ENCODE data around the gene PBLD.
A peak's percentile ranks its signal among the peaks of the same experiment; 100 is the strongest.
"Not testable (repeated sequence)": the region's sequence is repeated elsewhere in the genome, so short reads cannot be mapped to it uniquely, and the experiment has no call there.

Gene PBLD

DNA sequence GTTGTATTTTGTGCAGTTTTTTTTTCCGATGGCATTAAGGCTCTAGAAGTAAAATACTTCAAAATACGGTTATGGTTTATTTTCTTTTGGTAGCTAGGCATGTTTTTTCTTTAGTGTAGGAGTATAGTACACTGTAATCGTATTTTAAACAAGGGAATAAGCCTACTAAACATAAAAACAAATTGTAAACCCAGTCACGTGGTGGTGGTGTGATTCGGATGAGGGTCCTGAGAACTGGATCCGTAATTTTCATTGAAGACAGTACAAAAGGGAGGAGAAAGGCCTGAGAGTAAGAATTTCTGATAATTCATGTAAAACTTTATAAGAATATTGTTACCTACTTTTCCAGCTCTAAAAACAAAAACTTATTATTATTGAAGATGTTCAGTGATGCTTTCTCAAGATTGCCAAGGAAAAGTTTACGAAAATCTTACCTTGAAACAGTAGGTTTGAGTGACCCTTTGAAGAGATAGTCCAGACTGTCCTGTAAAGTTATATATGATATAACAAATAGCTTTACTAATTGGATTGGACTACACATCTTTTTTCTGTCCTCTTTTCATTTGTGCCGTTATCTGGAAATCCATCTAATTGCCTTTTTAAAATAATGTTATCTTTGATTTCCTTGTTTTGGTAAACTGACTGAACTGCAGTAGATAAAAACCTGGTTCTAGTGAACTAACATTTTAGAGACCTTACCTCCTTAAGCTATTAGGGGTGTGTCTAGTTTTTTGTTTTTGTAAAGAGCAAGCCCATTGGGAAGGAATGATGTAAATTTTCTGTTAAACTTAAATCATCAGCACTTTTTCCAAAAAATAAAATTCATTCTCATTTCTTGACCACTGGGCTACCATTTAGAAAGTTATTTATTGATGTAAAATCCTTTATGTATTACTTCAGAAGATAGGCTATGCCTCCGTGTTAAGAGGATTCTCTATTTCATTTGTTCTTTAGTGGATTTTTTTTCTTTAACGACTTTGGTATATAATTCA is 1.0 kb upstream of the PBLD start:
- Histone ChIP-seq H3K27ac (peak overlapping the region; percentile 98 to 100 (median 99); a peak in 21 of 22 replicates), H3K4me1 (peaks cover 43 to 63% (median 51%) of the 10 kb centered on the region in 10 experiments), H3K9me3 (replicated peaks in 1 of 11) (peaks cover 0 to 8% (median 0%) of the 10 kb centered on the region in 11 experiments; a peak in 3 of 22 replicates), H3K4me2 (peak overlapping the region; percentile 83 to 99 (median 92)), H4K20me1 (peaks cover 59 to 63% (median 61%) of the 10 kb centered on the region in 11 experiments), H3K9ac (peak overlapping the region; percentile 97 to 100 (median 99)), H3K27me3 (no peaks in the 10 kb centered on the region), H3K36me3 (peaks cover 29 to 52% (median 37%) of the 10 kb centered on the region in 11 experiments), H3K4me3 (peak overlapping the region; percentile 65 to 95 (median 89))
- TF ChIP-seq Cebpa-rat (IDR thresholded peaks at IDR 0.05), result no peak

DNA sequence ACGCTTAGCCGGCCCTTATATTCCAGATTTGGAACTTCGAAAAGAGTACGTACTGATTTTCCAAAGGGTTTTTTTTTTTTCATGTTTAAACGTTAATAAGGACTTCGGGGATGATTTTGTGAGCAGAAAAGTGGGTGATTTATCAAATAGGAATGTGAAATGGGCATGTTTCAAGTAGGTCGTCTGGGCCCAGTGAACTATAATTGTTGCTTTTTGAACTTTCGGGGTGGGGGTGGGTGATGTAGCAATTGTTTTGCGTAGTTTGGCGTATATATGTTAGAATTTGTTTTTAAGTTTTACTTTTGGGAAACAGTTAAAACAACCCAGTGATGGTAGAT is 299 bp upstream of the PBLD start:
- no peaks in the 10 kb centered on the region for H3K27me3 ChIP-seq
- peak overlapping the region; percentile 98 to 100 (median 99) for H3K27ac ChIP-seq
- peaks cover 52 to 56% (median 54%) of the 10 kb centered on the region in 11 experiments for H4K20me1 ChIP-seq
- peaks cover 0 to 8% (median 0%) of the 10 kb centered on the region in 11 experiments; a peak in 3 of 22 replicates for H3K9me3 ChIP-seq (replicated peaks in 1 of 11)
- H3K36me3 ChIP-seq, result peaks cover 22 to 45% (median 30%) of the 10 kb centered on the region in 11 experiments; a peak in 19 of 22 replicates
- peak overlapping the region; percentile 83 to 99 (median 92) for H3K4me2 ChIP-seq
- peaks cover 51 to 70% (median 58%) of the 10 kb centered on the region in 10 experiments for H3K4me1 ChIP-seq
- peak overlapping the region; percentile 97 to 100 (median 99) for H3K9ac ChIP-seq
- H3K4me3 ChIP-seq, result peak overlapping the region; percentile 65 to 95 (median 89)
- no peak for TF ChIP-seq Cebpa-rat (IDR thresholded peaks at IDR 0.05)

DNA sequence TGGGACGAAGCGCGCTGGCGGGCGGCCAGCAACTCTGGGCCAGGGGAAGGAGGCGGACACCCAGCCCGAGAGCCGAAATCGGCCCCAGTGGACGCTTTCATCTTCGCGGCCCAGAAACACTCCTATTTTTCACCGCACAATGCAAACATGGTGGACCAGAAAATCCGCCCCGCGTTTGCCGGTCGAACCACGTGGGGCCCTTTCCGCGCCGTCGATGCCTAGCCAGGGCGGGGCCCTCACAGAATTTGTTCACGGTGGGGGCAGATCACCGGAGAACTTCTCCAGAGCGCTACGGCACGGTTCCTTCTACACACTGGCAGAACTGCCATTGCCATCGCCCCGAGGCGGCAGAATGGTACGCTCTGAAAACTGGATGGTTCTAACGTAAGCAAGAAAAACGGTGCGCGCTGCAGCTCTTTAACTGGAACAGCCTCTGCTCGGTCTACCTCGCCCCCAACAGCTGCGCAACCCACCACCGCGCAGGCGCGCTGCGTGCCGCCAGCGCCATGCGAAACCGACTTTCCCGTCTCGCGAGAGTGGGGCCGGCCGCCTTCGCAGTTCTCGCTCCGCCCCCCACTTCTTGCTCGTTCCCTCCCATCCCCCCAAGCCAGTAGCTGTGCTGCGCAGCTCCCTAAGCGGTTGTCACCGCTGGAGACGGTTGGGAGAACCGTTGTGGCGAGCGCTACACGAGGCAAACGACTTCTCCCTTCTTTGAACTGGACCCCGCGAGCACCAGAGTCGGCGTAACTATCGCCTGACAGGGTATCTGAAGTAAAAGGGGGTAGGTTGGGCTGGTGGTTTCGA is 1.1 kb downstream of the PBLD start, which contains the start of gene HNRNPH3:
Gene HNRNPH3 (plus strand): TSS at position 610 of the 804 bp plus-strand sequence. CDS start 5,158 bp downstream, outside the sequence.
- Histone ChIP-seq H3K27me3 (no peaks in the 10 kb centered on the region), H3K4me1 (peaks cover 51 to 68% (median 59%) of the 10 kb centered on the region in 10 experiments), H3K27ac (peak within 1 kb of the TSS; percentile 98 to 100 (median 99)), H4K20me1 (peaks cover 38 to 42% (median 41%) of the 10 kb centered on the region in 11 experiments), H3K4me2 (peak within 1 kb of the TSS; percentile 83 to 99 (median 92)), H3K36me3 (peaks cover 10 to 32% (median 18%) of the 10 kb centered on the region in 11 experiments; a peak in 18 of 22 replicates), H3K4me3 (peak within 1 kb of the TSS; percentile 65 to 95 (median 89)), H3K9ac (peak within 1 kb of the TSS; percentile 97 to 100 (median 99)), H3K9me3 (replicated peaks in 1 of 11) (peaks cover 0 to 16% (median 0%) of the 10 kb centered on the region in 11 experiments; a peak in 7 of 22 replicates)
- no peak for TF ChIP-seq Cebpa-rat (IDR thresholded peaks at IDR 0.05)

DNA sequence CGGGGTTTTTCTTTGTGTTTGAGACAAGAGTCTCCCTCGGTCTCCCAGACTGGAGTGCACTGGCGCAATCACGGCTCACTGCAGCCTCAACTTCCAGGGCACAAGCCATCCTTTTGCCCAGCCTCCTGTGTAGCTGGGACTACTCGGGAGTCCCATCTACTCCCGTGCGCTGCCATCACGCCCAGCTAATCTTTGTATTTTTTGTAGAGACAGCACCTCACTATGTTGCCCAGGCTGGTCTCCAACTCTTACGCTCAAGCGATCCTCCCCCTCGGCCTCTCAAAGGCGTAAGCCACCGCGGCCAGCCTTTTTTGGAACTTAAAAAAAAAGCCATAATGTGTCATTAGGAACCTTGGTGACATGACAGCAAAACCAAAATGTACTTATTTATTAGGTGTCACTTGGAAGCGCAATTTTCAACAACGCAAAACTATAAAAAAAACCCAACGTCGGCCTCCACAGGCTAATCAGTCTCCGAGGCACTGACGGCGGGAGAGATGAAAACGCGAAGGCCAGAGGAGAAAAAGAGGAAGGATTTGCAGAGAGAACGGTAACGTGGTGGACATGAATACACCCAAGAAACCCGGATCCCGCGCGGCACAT is 1.8 kb downstream of the PBLD start:
- peak overlapping the region; percentile 97 to 100 (median 99) for H3K9ac ChIP-seq
- peak overlapping the region; percentile 58 to 95 (median 84) for H3K4me2 ChIP-seq
- no peaks in the 10 kb centered on the region for H3K27me3 ChIP-seq
- H4K20me1 ChIP-seq, result peaks cover 31 to 35% (median 34%) of the 10 kb centered on the region in 11 experiments
- peaks cover 45 to 61% (median 51%) of the 10 kb centered on the region in 10 experiments for H3K4me1 ChIP-seq
- peak overlapping the region; percentile 98 to 100 (median 99) for H3K27ac ChIP-seq
- peaks cover 0 to 17% (median 0%) of the 10 kb centered on the region in 11 experiments; a peak in 7 of 22 replicates for H3K9me3 ChIP-seq (replicated peaks in 1 of 11)
- peak overlapping the region; percentile 65 to 95 (median 89) for H3K4me3 ChIP-seq
- H3K36me3 ChIP-seq, result peaks cover 4 to 24% (median 12%) of the 10 kb centered on the region in 11 experiments; a peak in 17 of 22 replicates
- TF ChIP-seq Cebpa-rat (IDR thresholded peaks at IDR 0.05), result no peak

DNA sequence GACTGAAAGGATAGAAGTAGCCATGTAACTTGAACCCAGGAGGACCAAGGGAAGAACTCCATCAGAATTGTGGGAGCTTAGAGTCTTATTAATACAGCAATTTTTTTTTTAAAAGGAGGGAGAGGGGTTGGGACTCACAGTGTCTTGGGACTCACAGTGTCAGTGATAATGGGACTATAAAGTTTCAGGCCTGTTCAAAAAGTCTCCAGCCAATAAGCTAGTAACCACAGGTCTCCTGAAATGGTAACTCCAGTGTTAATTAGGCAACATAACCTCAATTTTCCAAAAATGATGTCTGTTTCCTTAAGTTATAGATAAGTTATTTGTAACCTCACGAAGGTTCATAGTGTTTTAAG is 3.2 kb downstream of the PBLD start:
- Histone ChIP-seq H3K4me2 (peak overlapping the region in 9 of 11 experiments; percentile 58 to 95 (median 81); a peak in 14 of 22 replicates), H4K20me1 (peaks cover 16 to 20% (median 19%) of the 10 kb centered on the region in 11 experiments), H3K9ac (no peak overlapping the region; a peak in 2 of 22 replicates), H3K36me3 (peaks cover 0 to 11% (median 5%) of the 10 kb centered on the region in 11 experiments; a peak in 8 of 22 replicates), H3K4me3 (no peak overlapping the region), H3K27ac (peak overlapping the region in 10 of 11 experiments; percentile 77 to 100 (median 100); a peak in 20 of 22 replicates), H3K9me3 (replicated peaks in 1 of 11) (peaks cover 0 to 17% (median 0%) of the 10 kb centered on the region in 11 experiments; a peak in 7 of 22 replicates), H3K27me3 (no peaks in the 10 kb centered on the region), H3K4me1 (peaks cover 34 to 47% (median 41%) of the 10 kb centered on the region in 10 experiments)
- TF ChIP-seq Cebpa-rat (IDR thresholded peaks at IDR 0.05), result no peak

DNA sequence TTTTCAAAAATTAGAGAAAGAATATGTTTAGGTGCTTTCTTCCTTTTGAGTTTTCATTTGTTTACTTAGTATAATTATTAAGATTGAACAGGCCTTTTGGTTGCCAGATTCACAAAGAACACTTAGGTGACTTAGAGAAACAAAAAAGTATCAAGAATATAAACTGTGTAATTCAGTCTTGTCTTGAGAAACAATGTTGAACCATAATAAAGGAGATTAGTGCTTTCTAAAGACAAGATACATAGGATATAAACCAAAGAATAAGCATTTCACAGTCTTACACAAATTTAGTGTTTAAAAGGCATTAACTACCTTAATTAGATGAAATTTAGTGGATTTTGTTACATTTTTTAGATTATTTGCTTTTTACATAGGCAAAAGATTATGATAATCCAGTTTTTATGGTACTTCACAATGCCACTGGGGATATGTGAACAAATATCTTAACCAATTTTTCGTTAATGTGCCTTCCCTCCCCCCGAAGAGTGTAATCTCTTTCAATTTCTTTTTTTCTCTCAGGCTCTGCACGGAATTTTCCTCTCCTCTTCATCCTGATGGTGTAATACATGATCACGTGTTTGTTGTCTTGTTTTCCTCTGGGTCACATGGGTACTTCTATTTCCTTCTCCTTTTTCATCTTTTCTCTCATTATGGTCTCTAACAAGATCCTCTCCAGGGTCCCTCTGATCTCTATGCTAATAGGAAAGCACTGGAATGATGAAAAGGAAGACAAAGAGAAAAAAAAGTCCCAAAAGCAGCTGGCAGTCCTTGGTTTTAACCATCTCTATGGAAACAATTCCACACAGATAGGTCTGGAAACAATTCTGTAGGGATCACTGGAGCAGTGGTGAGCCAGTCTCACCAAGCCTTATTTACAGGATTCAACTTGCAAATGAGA is 4.6 kb downstream of the PBLD start:
- peaks cover 0 to 17% (median 0%) of the 10 kb centered on the region in 11 experiments; a peak in 7 of 22 replicates for H3K9me3 ChIP-seq (replicated peaks in 1 of 11)
- H3K27ac ChIP-seq, result peak overlapping the region; percentile 60 to 100 (median 99)
- H3K36me3 ChIP-seq, result no peaks in the 10 kb centered on the region; a peak in 1 of 22 replicates
- peaks cover 3 to 7% (median 5%) of the 10 kb centered on the region in 11 experiments; a peak in 20 of 22 replicates for H4K20me1 ChIP-seq
- H3K27me3 ChIP-seq, result no peaks in the 10 kb centered on the region
- H3K4me2 ChIP-seq, result peak overlapping the region; percentile 58 to 95 (median 79)
- peak in 3 of 11 experiments; percentile 35 to 49 (median 40); a peak in 4 of 22 replicates for TF ChIP-seq Cebpa-rat (IDR thresholded peaks at IDR 0.05)
- H3K4me1 ChIP-seq, result peaks cover 32 to 44% (median 41%) of the 10 kb centered on the region in 10 experiments
- H3K9ac ChIP-seq, result peak overlapping the region; percentile 33 to 73 (median 66); a peak in 19 of 22 replicates
- peak overlapping the region in 7 of 10 experiments; percentile 7 to 42 (median 32); a peak in 9 of 20 replicates for H3K4me3 ChIP-seq

DNA sequence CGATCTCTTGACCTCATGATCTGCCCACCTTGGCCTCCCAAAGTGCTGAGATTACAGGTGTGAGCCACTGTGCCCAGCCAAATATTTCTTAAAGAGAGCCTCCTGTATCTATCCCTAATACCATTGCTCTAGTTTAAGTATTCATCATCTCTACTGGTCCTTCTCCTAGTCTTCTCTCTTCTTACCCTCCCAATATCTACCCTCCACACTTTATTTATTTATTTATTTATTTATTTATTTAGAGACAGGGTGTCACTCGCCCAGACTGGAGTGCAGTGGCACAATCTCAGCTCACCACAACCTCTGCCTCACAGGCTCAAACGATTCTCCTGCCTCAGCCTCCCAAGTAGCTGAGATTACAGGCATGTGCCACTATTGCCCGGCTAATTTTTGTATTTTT is 8.3 kb downstream of the PBLD start:
- H3K27me3 ChIP-seq, H3K27ac ChIP-seq, H3K9ac ChIP-seq, H4K20me1 ChIP-seq, H3K4me3 ChIP-seq, H3K4me2 ChIP-seq, H3K36me3 ChIP-seq: not testable (repeated sequence)
- Histone ChIP-seq H3K4me1 (peaks cover 18 to 27% (median 22%) of the 10 kb centered on the region in 10 experiments), H3K9me3 (replicated peaks in 1 of 11) (peaks cover 0 to 10% (median 0%) of the 10 kb centered on the region in 11 experiments; a peak in 6 of 22 replicates)
